Measurements from ENCODE around the gene ZNF385B. TPM values are rescaled to one million over a fixed set of nuclear protein-coding genes. Genes with fewer than 3 reads are reported as not detected.

ZNF385B gene
- total RNA-seq, 1 experiment from 2014 or later, result not detected

DNA sequence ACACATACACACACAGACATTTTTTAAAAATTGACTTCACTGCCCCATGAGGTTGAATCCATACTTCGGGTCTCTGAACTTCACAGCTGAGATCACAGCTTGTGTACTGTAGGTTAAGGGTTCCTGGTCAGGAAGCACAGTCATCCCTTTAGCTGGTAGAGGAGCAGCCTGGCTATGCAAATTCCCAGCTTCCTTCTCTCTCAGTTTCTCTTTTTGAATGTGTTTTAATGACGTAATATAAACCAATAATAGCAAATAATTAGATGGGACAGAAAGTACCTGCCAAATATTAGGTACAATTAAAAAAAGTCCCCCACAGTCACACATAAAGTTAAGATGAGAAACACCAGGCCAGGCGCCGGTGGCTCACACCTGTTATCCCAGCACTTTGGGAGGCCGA is 178.7 kb downstream of the ZNF385B start:
- no peak for DNase-seq (ENCODE audit: low spot score)

DNA sequence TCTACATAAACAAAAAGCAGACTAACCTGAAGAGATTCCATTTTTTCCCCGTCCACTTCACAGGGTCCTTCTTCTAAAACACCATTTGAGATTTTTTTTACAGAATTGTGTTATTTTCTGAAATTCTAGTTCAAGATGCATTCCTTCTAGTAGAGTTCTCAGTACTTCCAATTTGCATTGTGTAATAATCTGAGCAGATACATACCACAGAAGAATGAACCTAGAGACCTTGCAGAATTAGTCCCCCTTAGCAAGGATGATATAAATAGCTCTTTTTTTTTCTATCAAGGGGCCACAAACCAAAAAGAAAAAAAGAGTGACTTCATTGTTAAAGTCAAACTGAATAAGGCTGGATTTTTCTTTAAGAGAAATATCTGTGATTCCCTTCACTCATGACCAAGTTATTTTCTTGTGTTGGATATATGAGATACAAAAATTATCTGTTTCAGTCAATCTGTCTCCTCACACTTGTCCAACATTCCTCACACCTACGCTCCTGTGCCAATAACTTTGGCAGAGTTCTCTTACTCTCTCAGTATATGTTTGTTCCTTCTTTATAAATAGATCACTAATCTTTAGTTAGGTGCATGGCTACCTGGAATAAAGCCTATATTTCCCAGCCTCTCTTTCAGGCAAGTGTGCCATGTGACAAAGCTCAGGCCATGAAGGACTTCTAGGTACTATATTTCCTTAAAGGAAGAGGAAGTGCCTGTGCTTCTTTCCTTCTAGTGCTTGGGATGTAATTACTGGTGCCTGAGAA is 183.5 kb downstream of the ZNF385B start:
- DNase-seq (ENCODE audit: low spot score), result no peak

DNA sequence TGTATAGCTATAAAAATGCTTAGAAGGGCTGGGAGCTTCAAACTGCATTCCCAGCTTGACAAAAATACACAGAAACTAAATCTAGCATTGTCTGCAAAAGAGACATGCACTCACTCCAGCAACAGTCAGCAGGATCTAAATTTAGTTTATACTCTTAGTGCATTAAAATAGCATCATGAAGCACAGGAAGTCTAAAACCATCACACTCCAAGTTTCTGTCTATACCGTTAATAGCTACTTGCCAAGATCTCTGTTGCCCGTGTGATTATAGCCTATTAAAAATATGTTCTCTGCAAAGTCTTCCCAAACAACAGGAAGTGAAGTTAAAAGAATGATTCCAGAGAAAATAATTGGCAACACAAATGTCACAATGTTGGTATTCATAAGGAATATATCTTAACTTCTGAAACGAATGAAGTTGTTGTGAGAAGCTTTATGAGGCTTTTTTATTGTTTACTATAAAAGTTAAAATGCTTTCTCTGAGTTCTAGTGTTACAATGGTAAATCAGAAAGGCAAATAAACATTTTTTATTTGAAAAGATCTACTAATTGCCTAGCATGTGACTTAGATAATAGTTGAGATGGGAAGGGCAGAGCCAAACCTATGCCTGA is 184.2 kb downstream of the ZNF385B start:
- peak; percentile 14 for DNase-seq (ENCODE audit: low spot score)

DNA sequence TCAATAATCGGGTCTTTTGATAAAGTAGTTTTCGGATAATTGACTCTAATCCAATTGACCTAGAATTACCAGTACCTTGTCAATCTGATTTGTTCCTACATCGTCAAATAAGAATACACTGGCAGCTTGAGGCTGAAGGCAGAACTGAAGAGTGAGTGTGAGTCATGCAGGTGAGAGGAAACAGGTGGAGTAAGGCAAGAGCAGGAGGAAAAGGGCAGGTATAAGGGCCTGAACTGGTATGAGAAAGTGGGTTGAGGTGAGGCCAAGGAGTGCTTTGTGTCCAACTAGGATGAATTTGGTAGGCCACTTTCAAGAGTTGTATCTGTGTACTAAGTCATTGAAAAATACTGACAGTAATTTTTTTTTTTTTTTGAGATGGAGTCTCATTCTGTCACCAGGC is 186.0 kb downstream of the ZNF385B start:
- DNase-seq (ENCODE audit: low spot score), result no peak

DNA sequence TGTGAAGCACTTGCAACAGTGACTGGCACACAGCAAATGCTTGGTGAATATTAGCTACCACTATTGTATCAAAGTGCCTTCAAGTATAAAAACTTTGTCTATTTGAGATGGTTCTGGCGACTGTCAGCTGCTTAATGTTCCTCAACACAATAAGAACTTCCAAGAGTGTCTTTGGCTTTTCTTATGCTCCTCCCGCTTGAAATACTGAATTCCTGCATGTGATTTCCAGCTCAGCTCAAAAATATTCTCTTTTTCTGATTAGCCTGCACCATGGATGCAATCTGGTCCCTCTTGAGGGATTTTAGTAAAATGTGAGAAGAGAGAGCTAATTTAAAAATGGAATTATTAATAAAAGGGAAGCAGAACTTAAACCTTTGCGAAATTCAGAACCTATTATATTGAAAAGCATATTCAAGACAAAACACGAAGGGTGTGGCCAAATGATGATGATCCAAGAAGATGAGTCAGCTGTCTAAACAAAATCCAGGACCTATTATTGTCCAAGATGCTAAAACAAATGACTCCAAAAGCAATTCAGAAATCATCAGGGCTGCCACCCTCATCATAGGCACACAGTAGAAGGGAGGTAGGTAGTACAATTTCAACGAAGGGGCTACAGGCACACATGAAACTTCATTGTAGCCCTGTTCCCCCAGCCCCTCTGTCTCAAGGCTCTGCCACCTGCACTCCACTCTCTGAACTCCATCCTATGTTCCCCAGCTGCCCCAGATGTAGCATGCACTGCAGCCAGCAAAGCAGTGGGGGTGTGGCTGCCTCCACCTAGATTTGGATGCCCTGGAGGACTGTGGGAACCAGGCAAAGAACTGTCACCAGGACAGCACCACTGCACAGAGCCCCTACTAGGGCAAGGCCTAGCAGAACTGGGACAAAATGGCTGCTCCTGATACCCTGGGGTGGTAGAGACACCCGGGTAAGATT is 190.1 kb downstream of the ZNF385B start:
- peak; percentile 21 for DNase-seq (ENCODE audit: low spot score)

DNA sequence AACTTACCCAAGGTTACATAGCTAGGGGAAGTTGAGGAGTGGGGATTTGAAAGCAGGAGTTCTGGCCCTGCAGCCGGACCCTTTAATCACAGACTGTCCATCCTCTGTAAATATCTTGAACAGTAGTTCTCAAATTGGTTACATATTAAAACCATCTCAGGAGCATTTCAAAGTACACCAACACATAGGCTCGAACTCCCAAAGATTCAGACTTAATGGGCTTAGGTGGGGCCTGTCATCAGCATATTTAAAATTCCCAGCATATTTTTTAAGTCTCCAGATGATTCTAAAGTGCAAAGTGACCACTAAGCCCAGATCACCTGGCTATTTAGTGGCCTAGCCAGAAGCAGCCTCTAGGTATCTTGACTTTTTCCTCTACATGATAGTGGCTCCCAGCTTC is 192.2 kb downstream of the ZNF385B start:
- no peak for DNase-seq (ENCODE audit: low spot score)

DNA sequence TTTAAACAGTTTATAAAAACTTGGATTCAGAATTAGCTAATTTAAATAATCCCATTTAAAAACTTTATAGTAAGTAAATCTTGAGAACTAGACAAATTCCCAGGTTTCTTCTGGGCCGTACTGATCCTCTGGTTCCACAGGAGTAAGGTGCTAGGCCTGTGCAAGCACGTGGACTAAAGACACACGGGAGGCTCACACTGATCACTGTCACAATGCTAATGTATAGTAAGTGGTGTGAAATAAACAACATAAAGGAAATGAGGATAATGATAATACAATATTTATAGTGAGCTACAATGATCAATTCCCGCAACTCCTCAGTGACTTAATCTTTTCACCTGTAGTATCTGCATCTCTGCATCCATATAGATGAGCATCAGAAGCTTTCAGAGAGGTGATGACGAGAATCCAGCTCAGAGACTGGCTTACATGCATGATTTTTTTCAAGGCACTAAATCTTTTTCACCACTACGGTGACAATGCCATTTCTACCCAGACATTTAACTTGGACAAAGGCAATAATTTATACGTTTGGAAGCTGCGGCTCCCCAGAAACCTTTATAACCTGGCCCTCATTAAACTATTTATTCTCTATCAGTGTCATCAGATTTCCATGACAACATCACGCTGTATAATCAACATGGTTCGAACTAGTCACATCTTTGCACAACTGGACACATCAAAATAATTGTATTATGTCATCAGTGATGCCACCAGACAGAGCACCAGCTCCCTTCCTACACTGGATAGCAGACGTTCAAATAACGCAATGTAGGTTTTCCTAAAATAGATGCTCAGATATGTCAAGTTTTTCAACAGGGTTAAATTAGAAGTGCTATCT is 196.2 kb downstream of the ZNF385B start:
- DNase-seq (ENCODE audit: low spot score), result no peak

DNA sequence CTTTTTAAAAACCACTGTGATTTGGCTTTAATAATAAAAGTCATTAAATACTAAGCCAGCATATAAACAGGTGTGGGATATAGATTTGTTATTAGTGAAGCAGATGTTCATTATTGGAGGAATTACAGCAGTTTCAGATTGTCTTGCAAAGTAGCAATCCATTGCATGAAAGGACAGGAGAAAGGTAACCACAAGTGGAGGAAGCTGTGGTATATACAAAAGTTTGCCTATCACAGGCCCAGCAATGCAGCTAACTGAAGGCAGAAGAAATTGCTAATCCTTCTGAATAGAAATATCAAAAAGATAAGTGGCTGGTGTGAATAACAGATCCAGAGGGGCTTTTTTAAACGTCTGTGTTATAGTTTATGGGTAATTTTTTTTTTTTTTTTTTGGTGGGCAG is 199.4 kb downstream of the ZNF385B start:
- DNase-seq (ENCODE audit: low spot score), result no peak

DNA sequence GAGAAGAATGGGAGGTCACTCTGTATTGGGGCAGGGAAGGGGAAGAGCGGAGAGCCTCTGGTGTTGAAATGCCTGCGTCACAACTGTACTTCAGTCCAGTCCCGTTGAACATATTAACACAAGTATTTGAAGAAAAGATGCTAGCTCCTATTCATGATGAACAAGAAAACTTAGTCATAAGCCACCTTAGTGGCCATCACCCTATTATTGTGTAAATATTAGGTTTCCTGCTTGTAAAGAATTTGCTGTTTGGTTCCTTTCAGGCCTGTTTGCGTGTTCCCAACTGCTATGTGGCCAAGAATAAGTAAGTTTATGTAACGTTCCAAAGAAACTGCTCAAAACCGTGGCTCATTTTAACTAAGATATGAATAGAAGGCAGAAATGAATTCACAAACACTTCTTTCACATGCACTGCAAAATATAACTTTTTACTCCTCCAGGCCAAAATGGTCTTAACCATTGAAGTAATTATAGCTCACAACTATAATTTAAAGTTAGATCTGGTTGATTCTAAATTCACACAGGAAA is 204.3 kb downstream of the ZNF385B start:
- DNase-seq (ENCODE audit: low spot score), result no peak

DNA sequence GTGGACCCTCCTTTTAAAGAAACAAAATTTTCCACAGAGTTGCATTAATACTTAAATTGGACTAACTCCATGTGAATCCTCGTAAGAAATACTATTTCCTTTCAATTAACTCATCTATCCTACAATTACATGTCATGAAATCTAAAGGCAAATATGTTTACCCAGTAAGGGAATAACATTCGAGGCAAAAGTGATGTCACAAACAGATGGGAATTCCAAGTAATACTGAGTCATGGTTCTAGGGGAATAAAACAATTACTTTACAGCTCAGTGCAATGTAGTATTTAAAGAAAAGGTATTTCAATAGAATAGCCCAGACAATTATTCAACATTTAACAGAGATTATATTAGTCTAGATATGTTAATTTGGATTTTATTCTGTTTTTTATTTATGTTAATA is 205.8 kb downstream of the ZNF385B start:
- DNase-seq (ENCODE audit: low spot score), result peak; percentile 9

DNA sequence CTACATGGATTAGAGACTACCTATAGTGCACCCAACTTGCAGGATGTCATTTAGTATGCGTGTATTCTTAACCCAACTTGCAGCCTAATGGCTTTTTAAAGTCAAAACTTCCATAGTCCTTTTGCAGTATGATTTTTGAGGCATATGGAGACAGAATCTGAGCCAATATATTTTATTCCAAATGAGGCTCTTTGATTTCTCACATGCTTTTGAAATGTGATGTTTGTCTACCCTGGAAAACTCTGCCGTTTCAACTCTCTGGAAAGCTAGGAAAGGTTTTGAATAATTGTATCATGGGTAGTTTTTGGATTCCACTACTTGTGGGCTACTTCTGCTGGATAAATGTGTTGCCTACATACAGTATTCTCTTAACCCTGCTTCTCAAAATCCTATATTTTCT is 206.6 kb downstream of the ZNF385B start:
- DNase-seq (ENCODE audit: low spot score), result no peak

DNA sequence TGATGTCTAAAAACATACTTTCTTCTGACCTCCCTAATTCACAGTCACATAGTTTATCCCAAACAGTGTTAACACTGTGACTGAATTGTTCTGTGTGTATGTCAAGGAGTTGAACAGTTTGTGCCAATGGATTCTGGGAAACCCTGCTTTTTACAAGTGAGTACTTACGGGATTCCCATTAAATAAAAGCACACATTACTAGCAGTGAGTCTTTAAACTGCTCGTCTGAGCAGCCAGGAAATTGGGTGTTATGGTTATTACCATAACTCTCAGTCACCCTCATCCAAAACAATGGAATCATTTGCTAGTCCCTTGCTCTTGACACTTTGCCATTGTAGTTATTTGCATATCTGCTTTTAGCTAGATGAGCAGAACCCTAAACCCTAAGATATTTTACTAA is 209.1 kb downstream of the ZNF385B start:
- DNase-seq (ENCODE audit: low spot score), result no peak

DNA sequence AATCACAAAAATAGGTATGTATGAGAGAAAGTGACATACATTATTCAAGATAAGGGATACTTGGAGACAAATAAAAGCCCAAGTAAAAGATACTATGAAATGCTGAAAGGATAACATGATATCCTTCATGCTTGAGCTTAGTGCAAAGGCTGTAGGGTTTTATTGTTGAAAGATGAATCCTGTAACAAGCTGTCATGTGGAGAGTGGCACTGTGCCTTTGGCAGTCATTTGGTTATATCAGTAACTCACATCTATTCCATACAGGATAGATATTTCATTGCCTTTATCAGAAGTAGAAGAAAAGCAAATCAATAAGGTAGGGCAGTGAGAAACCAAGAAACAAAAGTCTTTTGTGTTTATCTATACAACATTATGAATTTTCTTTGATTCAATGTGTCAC is 211.0 kb downstream of the ZNF385B start:
- DNase-seq (ENCODE audit: low spot score), result no peak

DNA sequence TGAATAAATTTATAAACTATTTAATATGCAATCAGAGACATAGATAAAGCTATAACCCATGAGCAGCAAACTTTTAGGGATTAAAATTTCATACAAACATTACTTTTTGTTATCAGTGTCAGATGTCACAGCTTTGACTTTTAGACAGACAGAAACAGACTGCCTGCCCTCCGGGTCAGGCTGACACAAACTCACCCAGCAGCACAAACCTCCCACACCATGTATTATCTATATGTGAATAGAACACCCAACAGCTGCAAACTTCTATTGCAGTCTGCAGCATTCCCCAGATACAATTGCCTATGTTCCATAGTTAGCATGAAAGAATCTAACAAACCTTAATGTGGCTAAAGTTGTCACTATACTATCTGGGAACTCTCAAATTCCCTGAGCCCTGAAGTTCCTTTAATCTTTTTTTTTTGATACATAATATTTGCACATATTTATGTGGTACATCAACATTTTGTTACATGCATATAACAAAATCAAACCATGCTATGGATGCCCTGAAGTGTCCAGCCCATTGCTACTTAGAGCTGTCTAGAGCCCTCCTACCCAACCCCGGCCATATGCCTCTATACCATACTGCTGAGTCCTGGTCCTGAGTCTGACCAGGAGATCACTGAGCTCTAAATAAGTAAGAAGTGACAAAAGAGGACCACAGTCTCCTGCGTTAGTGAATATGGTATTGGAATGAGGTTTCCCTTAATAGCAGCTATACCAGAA is 214.4 kb downstream of the ZNF385B start:
- DNase-seq (ENCODE audit: low spot score), result no peak

DNA sequence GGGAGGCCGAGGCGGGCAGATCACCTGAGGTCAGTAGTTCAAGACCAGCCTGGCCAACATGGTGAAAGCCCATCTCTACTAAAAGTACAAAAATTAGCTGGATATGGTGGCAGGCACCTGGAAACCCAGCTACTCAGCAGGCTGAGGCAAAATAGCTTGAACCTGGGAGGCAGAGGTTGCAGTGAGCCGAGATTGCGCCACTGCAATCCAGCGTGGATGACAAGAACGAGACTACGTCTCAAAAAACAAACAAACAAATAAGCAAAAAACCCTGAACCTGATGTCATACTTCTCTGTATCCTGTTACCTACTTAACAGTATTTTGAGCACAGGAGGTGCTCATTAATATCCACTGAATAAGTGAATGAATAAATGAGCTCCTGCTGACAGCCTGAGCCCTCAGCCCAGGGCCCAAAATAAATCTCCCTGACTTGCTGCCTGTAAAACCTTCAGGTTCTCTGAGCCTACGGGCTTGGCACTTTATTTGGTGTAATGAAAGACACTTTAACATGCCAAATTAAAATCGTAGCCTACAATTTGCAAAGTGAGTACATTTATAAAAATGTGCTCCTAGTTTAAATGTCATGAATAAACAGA is 215.1 kb downstream of the ZNF385B start:
- no peak for DNase-seq (ENCODE audit: low spot score)

DNA sequence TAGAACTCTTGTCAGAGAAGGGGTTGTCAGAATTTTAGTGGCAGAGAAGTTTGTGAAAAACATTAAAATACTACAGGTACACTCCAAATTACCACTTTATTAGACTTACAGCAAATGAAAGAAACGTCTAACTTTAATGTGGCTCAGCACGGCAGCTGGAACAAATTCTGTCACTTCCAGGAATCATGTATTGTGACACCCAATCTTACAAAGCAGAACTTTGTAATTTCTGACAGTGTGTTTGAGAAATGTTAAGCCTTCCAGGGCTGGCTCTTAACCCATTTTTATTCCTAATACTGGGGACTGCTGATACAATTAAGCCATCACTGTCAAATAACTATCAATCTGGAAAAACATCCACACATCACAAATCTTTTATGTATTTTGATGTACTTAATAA is 216.4 kb downstream of the ZNF385B start:
- DNase-seq (ENCODE audit: low spot score), result no peak

DNA sequence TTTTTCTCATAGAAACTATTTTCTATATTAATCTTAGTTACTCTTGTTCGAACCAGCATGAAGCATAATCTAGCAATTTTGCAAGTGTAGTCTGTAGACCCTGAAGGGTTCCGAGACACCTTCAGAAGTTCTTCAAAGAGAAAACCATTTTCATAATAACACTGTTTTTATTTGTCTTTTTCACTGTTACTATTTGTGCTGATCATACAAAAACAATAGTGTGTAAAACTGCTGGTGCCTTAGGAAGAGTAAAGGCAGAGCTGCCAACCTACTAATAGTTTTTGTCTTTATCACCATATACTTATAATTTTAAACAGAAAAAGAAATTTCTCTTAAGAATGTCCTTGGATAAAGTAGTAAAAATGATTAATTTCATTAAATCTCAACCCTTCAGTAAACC is 218.9 kb downstream of the ZNF385B start:
- no peak for DNase-seq (ENCODE audit: low spot score)

DNA sequence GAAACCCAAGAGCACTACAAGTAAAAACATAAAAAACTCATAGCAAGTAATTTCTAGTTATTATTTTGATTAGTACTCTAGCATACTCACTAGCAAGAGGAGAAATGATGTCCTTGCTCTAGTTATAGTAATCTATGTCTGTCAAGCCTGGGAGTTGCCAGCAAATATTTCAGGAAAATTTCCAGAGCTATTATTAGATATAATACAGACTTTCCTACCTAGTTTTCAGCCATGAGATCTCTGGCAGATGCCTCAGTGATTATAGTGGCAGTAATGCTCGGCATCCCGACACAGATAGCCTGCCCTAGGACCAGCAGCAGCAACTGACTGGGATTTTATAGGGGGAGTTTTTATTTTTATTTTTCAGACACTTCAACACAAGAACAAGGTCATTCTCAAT is 224.4 kb downstream of the ZNF385B start:
- DNase-seq (ENCODE audit: low spot score), result no peak

DNA sequence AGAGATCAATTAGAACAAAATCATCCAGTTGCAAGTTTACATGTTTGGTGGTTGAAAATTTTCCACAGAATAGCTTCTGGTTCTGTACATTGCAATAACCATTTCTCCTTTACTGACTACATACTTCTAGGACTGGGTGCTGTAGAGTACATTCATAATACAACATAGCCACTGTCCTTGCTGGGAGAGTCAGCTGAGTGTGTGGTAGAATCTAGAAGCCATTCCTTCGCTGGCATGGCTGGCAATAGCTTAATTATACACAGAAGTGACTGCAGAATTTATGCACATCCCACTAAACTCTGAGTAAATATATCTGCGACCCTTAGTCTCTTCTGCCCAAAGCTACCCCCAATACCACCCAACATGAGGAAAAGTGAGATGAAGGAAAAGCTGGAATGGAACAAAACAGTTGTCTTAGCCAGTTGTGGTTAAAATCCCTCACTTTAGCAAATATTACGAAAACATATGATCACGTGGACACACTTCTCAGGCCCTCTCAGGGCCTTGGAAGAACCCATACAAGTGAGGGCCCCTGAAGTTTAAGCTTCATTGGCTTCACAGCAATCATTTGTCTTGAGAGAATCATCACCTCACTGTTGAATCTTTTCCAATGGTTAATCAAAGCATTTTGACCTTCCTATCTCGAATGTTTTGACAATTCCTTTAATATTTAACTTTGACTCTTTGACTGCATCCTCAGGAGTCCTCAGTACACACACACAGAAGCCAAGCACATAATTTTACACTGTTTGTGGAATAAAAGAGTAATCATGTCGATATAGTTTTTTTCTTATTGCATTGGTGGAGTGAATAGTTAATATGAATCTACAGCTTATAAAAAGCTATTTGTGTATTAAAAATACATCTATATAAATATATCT is 225.1 kb downstream of the ZNF385B start:
- no peak for DNase-seq (ENCODE audit: low spot score)
